Measurements from ENCODE around the gene MTUS2. TPM values are rescaled to one million over a fixed set of nuclear protein-coding genes. Genes with fewer than 3 reads are reported as not detected.

The MTUS2 gene
- polyA plus RNA-seq, 3 donors from 2014 or later = 0.02 TPM; not detected in 2

DNA sequence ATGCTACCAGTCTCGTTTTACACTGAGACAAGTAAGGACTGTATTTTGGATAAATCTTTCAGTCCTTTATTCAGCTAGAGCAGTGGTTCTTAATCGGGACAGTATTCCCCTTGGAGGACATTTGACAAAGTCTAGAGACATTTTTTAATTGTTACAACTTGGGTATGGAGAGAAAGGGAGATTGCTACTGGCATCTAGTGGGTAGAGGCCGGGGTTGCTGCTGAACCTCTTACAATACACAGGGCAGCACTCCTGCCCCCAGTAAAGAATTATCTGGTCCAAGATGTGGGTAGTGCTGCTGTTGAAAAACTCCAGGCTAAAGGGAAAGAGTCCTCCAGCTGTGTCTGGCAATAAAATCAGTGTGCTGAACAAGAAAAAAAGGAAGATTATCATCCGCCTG is 440.5 kb downstream of the MTUS2 start:
- no peak overlapping the region for H3K4me3 Mint-ChIP-seq
- no peaks in the 10 kb centered on the region for H3K4me1 Mint-ChIP-seq
- DNase-seq = no peak
- no peak overlapping the region for H3K27ac Mint-ChIP-seq
- H3K27me3 Mint-ChIP-seq (ENCODE audit: low read depth in 3 of 3) = peaks cover 0 to 4% (median 1%) of the 10 kb centered on the region in 3 donors
- H3K36me3 Mint-ChIP-seq = no peaks in the 10 kb centered on the region
- peaks cover 0 to 7% (median 2%) of the 10 kb centered on the region in 6 donors for H3K9me3 Mint-ChIP-seq

- Mint-ChIP-seq H3K27me3 (ENCODE audit: low read depth in 3 of 3) (peaks cover 0 to 4% (median 4%) of the 10 kb centered on the region in 3 donors), H3K4me1 (no peaks in the 10 kb centered on the region), H3K36me3 (no peaks in the 10 kb centered on the region), H3K4me3 (no peak overlapping the region), H3K9me3 (peaks cover 0 to 9% (median 2%) of the 10 kb centered on the region in 6 donors), H3K27ac (no peak overlapping the region)
- DNase-seq = no peak
Measured at GRCh38 chr13:29266261-29266660, 446.1 kb downstream of the MTUS2 start.

DNA sequence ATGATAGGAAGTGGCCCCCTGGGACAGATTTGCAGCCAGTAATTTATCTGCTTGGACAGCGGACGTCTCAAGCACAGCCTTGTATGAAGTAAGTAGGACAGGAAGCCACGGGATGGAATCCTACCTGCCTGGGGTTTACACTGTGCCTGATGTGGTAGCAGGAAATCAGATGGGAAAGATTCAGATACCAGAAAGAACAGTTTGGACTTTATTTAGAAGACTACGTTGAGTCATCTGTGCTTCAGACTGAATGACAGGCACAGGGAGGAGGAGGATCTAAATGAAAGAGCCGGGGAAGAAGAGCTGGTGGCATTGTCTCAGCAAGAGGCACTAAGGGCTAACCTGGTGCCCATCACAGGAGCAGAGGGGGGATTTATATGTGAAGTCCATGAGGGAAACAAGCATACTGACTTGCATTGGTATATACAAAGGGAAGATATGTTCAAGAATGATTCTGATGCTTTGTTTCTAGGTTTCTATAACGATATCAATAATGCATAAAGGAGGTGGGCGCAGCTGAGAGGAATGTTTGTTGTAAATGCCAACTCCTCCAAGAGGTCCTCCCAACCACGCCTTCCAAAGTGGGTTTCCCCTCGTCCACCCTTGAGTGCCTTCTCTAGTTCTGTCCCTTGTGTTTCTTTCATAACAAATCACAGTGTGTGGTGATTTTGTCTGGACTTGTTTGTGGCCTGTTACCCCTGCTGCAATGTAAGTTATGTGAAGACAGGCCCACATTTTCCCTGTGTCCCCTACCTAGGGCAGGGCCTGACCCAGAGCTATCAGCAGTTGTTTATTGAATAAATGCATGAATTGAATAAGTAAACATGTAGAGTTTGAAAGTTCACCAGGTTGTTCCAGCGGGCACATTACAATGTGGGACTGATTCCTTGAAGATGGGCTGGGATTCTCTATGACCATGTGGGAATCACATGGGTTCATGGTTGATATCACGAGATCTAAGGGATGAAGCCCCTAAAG is 446.9 kb downstream of the MTUS2 start:
- peaks cover 0 to 9% (median 3%) of the 10 kb centered on the region in 6 donors for H3K9me3 Mint-ChIP-seq
- H3K36me3 Mint-ChIP-seq = no peaks in the 10 kb centered on the region
- peaks cover 0 to 4% (median 4%) of the 10 kb centered on the region in 3 donors for H3K27me3 Mint-ChIP-seq (ENCODE audit: low read depth in 3 of 3)
- H3K27ac Mint-ChIP-seq = no peak overlapping the region
- H3K4me1 Mint-ChIP-seq = no peaks in the 10 kb centered on the region
- no peak for DNase-seq
- H3K4me3 Mint-ChIP-seq = no peak overlapping the region

- Mint-ChIP-seq H3K4me3 (no peak overlapping the region), H3K27me3 (ENCODE audit: low read depth in 3 of 3) (peaks cover 0 to 2% (median 0%) of the 10 kb centered on the region in 3 donors), H3K4me1 (no peaks in the 10 kb centered on the region), H3K36me3 (no peaks in the 10 kb centered on the region), H3K9me3 (peaks cover 0 to 5% (median 0%) of the 10 kb centered on the region in 6 donors), H3K27ac (no peak overlapping the region)
- DNase-seq = no peak
Measured at GRCh38 chr13:29270271-29270985, 450.3 kb downstream of the MTUS2 start.

DNA sequence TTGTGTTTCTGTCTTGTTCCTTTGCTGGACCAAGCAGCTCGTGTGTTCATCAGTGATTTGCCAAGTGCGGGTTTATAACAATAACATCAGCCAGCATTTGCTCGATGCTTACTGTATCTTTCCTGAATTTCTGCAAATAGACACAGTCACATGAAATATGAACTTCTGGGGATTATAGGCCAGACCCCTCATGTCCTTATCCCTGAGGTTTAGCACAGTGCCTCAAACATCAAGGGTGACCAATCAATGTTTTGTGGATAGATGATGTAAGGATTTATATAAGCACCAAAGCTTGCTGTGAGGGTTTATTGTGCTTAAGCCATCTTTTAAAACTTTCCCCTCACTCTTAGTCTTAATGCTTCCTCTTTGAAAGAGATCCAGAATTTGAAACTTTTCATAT is 451.5 kb downstream of the MTUS2 start:
- no peaks in the 10 kb centered on the region for H3K4me1 Mint-ChIP-seq

GRCh38 chr13:29279356-29280254 is 459.5 kb downstream of the MTUS2 start:
- Mint-ChIP-seq H3K27ac (no peak overlapping the region), H3K9me3 (peaks cover 0 to 4% (median 0%) of the 10 kb centered on the region in 6 donors), H3K27me3 (ENCODE audit: low read depth in 3 of 3) (peaks cover 0 to 3% (median 0%) of the 10 kb centered on the region in 3 donors), H3K36me3 (no peaks in the 10 kb centered on the region), H3K4me1 (no peaks in the 10 kb centered on the region), H3K4me3 (no peak overlapping the region)
- no peak for DNase-seq

More for the DNA sequence above, 451.5 kb downstream of the MTUS2 start:
- peaks cover 0 to 2% (median 2%) of the 10 kb centered on the region in 3 donors for H3K27me3 Mint-ChIP-seq (ENCODE audit: low read depth in 3 of 3)
- no peaks in the 10 kb centered on the region for H3K36me3 Mint-ChIP-seq
- DNase-seq = no peak
- no peak overlapping the region for H3K4me3 Mint-ChIP-seq
- peaks cover 0 to 8% (median under 1%) of the 10 kb centered on the region in 6 donors for H3K9me3 Mint-ChIP-seq
- no peak overlapping the region for H3K27ac Mint-ChIP-seq

- H3K27ac Mint-ChIP-seq = no peak overlapping the region
- no peaks in the 10 kb centered on the region for H3K4me1 Mint-ChIP-seq
- peaks cover 0 to 3% (median 0%) of the 10 kb centered on the region in 3 donors for H3K27me3 Mint-ChIP-seq (ENCODE audit: low read depth in 3 of 3)
- no peak for DNase-seq
- H3K36me3 Mint-ChIP-seq = no peaks in the 10 kb centered on the region
- no peaks in the 10 kb centered on the region for H3K9me3 Mint-ChIP-seq
- H3K4me3 Mint-ChIP-seq = no peak overlapping the region
Measured at GRCh38 chr13:29281932-29282495, 461.9 kb downstream of the MTUS2 start.

- H3K36me3 Mint-ChIP-seq = no peaks in the 10 kb centered on the region
Measured at GRCh38 chr13:29284726-29285125, 464.6 kb downstream of the MTUS2 start.

DNA sequence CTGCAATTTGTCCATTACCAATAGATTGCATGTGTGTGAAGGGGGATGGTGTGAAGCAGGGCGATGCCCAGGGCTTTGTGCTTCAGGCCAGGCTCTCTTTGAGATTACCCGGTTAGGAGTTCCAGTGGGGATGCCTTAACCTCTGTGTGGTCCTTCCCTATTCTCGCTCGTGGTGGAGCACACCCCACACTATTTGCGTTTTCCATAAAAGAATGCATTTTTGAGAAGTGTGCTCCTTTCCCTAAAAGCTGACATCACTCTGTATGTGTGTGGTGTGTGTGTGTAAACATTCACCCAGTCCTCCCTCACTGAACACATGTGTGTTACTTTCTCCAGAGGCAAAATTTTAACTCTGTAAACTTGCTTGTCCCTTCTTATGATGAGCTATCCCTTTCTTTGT is 467.1 kb downstream of the MTUS2 start:
- H3K4me1 Mint-ChIP-seq = no peaks in the 10 kb centered on the region
- no peak for DNase-seq
- no peaks in the 10 kb centered on the region for H3K36me3 Mint-ChIP-seq
- H3K9me3 Mint-ChIP-seq = peaks cover 0 to 3% (median 0%) of the 10 kb centered on the region in 6 donors
- no peak overlapping the region for H3K27ac Mint-ChIP-seq
- H3K4me3 Mint-ChIP-seq = no peak overlapping the region
- peaks cover 0 to 3% (median 1%) of the 10 kb centered on the region in 3 donors for H3K27me3 Mint-ChIP-seq (ENCODE audit: low read depth in 3 of 3)

More at GRCh38 chr13:29284726-29285125, 464.6 kb downstream of the MTUS2 start:
- Mint-ChIP-seq H3K4me1 (no peaks in the 10 kb centered on the region), H3K4me3 (no peak overlapping the region), H3K27me3 (ENCODE audit: low read depth in 3 of 3) (peaks cover 0 to 3% (median 0%) of the 10 kb centered on the region in 3 donors), H3K27ac (no peak overlapping the region), H3K9me3 (no peaks in the 10 kb centered on the region)
- DNase-seq = no peak

DNA sequence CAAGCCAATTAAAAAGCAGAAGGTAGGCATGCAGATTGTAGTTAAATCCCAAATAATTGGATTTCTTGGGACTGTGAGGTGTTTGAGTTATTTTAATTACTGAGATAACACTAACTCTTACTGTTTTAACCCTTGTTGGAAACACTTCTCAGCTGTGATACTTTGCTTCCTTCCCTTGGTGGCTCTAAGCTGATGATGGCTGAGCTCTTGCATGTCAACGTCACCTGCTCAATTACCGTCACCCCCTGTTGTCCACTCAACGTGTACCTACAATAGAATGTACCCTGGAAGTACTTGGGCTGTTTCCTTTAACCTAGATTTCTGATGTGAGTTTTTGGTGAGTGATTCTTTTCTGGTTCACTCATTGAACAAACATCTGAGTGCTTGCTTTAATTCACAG is 471.9 kb downstream of the MTUS2 start:
- no peak for DNase-seq
- no peak overlapping the region for H3K4me3 Mint-ChIP-seq
- H3K27me3 Mint-ChIP-seq (ENCODE audit: low read depth in 3 of 3) = peaks cover 0 to 5% (median 1%) of the 10 kb centered on the region in 3 donors
- no peak overlapping the region for H3K27ac Mint-ChIP-seq
- H3K4me1 Mint-ChIP-seq = no peaks in the 10 kb centered on the region
- peaks cover 0 to 5% (median 0%) of the 10 kb centered on the region in 6 donors for H3K9me3 Mint-ChIP-seq
- H3K36me3 Mint-ChIP-seq = no peaks in the 10 kb centered on the region

- Mint-ChIP-seq H3K4me1 (no peaks in the 10 kb centered on the region), H3K4me3 (no peak overlapping the region), H3K27ac (no peak overlapping the region), H3K9me3 (peaks cover 0 to 9% (median 0%) of the 10 kb centered on the region in 6 donors), H3K27me3 (ENCODE audit: low read depth in 3 of 3) (peaks cover 0 to 8% (median 1%) of the 10 kb centered on the region in 3 donors), H3K36me3 (no peaks in the 10 kb centered on the region)
- no peak for DNase-seq
Measured at GRCh38 chr13:29294821-29295220, 474.7 kb downstream of the MTUS2 start.

DNA sequence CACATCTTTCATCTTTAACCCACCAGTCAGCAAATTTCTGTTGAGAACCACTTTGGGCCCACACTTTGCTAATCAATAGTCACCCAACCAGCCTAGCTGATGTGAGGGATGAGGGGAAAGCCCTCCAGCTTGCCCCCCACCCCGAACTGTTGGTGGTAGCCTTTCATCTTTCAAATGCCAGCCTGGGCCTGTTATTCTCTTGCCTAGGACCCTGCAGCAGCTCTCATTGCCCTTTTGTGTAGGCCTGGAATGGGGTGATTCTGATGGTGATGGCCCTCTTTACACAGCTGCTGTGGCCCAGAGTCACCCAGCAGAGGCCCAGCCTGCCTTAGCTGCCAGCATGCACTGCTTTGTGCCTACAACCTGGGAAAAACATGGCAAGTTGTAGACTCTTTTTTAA is 480.9 kb downstream of the MTUS2 start:
- H3K27ac Mint-ChIP-seq = no peak overlapping the region
- peaks cover 0 to 11% (median 1%) of the 10 kb centered on the region in 3 donors for H3K27me3 Mint-ChIP-seq (ENCODE audit: low read depth in 3 of 3)
- no peaks in the 10 kb centered on the region for H3K36me3 Mint-ChIP-seq
- DNase-seq = no peak
- peaks cover 8 to 33% (median 15%) of the 10 kb centered on the region in 6 donors for H3K9me3 Mint-ChIP-seq
- no peak overlapping the region for H3K4me3 Mint-ChIP-seq
- H3K4me1 Mint-ChIP-seq = no peaks in the 10 kb centered on the region

- no peak for DNase-seq
- peaks cover 0 to 4% (median 4%) of the 10 kb centered on the region in 3 donors for H3K27me3 Mint-ChIP-seq (ENCODE audit: low read depth in 3 of 3)
- no peaks in the 10 kb centered on the region for H3K4me1 Mint-ChIP-seq
- H3K36me3 Mint-ChIP-seq = no peaks in the 10 kb centered on the region
- H3K4me3 Mint-ChIP-seq = no peak overlapping the region
- H3K27ac Mint-ChIP-seq = no peak overlapping the region
- peaks cover 8 to 46% (median 15%) of the 10 kb centered on the region in 6 donors for H3K9me3 Mint-ChIP-seq
Measured at GRCh38 chr13:29304148-29304547, 484.0 kb downstream of the MTUS2 start.

All from immature natural killer cell (primary cell).